ENCODE measurements around the gene TCEANC2.

Gene TCEANC2

DNA sequence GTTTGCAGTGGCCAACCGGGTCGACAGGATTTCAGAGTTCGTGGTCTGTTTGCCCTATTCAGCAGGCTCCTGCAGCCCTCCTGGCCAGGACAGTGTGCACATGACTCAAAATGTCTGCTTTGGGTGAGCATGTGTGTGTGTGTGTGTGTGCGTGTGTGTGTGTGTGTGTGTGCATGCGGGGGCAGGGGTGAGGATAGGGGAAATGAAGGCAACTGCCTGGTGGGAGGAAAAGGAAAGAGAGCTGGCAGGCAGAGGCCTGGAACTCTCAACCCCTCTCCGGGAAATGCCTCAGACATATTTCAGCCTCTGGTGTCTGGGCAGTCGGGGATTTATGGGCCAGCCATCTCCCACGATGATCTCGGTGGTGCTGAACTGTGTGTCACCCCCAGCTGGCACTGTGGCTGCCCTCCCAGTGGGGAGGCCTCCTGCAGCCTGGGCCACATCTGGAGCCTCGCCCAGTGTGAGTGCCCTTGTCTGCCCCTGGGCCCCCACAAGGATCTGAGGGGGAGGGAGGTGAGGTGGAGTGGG lies 84.2 kb downstream of the TCEANC2 start:
- DNase-seq = peak; percentile 14 to 48 (median 21)

DNA sequence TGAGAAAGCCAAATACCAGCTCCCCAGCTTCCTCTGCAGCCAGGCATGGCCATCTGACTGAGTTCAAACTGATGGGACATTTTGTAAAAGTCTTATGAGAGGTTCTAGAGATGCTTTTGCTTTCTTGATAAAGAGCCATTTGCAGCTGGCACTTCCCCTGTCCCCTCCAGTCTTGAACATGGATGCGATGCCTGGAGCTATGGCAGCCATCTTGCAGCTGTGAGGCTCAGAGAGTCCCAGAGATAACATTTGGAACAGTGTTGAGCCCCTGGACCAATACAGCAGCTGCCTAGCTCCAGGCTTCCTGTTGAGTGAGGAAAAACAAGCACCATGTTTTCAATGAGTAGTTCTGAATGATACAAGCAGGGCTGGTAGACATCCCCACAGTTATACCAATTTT lies 85.6 kb downstream of the TCEANC2 start:
- no peak for DNase-seq

DNA sequence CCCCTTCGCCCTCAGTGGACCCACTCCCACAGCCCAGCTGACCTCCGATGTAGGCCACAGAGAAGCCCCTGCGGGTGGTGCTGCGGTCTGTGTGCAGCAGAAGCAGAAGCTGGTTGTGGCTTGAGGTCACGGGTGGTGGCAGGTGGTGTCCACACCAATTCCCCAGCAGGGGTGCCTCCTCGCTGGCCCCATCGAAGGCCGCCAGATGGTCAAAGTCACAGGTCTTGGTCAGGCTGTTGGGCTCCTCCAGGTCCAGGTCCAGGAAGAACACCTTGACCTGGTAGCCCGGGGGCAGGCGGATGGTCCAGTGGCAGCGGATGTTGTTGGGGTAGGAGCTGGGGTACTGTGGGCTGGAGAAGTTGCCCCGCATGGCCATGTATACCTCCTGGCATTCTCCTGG lies 86.3 kb downstream of the TCEANC2 start:
- DNase-seq = no peak

DNA sequence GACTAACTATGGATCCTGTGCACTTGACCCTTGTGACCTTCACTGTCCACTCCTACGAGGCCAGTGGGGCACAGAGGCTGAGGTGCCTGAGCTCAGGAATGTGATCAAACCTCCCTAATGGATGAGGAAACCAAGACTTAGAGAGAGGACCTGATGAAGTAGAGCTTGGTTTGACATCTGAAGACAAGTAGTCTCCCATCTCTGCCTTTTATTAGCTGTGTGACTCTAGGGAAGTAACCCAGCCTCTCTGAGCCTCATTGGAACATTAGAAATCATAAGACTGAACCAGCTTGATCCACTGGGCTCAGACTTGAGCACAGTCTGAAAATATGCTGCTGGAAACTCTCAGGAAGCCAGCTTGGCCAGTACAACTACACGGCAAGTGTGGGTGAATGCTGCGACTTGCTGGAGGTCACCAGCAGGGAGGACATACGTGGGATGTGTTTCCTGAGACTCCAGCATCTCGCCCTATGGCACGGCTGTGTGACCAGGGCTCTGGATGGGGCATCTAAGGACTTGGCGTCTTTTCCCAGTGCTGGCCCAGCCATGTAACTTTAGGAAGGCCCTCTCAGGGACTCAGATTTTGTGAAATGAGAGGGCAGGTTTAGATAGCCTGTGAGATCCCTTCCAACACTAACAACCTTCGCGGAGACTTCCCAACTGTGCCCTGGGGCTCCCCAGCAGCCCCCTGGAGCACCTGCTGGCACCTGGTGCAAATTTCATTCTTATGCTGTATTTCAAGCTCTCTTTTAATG lies 88.9 kb downstream of the TCEANC2 start:
- no peak for DNase-seq

DNA sequence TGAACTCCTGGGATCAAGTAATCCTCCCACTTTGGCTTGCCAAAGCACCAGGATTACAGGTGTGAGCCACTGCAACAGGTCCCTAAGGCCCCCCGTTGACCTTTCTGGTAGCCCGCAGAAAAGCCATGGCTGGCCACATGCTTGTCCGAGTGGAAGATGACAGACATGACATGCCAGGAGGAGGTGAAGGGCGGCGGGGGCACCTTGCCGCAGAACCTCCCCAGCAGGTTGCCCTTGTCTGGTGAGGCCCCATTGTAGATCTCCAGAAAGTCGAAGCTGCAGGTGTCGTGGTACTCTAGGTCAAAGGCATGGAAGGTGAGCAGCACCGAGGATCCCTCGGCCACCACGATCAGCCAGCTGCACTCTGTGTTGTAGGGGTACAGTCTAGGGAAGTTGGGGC lies 91.0 kb downstream of the TCEANC2 start:
- DNase-seq = no peak

DNA sequence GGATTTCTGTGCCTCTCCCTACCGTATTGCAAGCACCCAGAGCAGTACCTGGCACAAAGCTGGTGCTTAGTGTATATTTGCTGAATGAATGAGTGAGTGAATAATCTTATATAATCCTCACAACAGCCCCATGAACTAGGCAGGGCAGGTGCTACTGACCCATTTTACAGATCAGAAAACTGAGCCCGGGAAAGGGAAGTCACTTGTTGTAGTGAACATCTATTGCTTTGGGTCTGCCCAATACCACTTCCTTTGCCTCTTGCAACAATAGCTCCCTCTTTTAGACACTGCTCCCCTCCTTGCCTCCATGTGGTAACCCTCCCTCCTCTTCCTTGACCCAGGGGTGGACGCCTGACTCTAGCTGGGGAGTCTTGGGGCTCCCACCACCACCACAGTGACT lies 96.3 kb downstream of the TCEANC2 start:
- no peak for DNase-seq

DNA sequence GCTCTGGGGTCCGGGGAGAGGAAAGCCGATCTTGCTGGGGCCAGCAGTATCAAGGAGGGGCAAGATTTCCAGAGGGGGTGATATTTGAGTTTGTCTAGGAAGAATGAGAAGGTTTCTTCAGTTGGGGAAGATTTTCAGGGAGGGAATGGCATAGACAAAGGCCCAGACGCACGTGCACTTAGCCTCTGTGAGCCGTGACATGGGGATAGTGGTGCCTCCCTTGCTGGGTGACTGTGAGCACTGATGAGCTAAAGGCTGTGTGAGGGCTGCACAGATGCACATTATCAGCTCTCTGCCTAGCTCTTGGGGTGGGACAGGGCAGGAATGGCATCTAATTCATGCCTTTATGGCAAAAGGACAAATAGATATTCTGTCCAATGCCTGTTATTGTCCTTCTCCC lies 97.6 kb downstream of the TCEANC2 start:
- DNase-seq = no peak

DNA sequence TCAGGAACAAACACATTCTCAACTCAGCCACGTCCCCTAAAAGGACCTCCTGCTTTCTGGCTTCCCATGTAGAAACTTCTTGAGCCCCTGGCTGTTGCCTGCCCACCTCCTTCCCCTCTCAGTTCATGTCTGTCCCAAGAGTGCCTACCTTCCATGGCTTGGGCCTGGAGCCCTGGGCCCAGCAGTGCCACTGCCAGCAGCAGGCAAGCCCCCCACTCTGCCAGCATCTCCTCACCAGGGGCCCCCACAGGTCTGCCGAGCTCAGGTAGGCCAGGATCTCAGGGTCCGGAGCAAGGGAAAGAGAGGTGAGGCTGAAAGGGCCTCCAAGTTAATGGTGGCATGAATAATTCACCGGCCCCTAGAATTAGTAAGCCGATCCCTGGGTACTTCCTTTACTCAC lies 99.3 kb downstream of the TCEANC2 start, which contains the start of gene CDCP2:
CDCP2 (minus strand) TSS at position 305 of the 400 bp plus-strand sequence; CDS start at position 227, 78 bp downstream.
- no peak for DNase-seq

DNA sequence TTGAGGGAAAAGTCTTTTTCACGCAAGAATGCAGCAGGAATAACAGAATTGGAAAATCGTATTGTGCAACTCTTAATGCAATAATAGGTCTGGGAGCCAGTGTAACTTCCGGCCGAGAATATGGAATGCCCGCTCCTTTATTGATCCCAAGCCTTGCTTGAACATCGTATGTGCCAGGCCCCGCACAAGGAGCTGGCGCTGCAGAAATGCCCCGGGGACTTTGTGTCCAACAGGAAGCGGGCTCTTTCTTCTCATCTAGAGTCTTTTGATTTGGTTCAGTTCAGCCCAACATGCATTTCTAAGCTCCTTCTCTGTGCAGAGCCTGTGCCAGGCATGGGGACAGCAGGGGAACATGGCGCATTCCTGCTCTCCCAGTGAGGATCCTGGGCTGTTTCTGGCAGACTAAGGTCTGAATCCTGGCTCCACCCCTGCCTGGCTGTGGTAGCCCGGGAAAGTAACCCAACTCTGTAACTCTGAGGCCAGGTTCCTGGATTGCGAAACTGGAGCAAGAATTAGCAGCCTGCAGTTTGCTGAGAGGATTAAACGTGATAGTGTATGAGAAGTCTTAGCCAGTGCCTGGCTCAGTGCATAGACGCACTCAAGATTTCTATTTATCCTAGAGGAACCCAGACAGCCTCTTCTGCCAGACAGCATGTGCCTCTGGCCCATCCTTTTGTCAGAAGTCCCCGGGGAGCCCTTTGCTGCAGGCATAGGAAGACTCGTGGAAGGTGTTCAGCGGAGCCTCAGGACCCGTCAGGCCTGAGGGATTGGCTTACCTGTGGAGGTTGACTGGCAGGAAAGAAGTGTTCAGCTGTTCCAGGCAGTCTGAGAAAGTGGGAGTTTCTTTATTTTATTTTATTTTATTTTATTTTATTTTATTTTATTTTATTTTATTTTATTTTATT lies 100.4 kb downstream of the TCEANC2 start:
- DNase-seq = peak; percentile 35 to 39 (median 38)
